WI38 (cell line): Measurements from ENCODE around the gene PCIF1.

Experiments
- H3K4me3 ChIP-seq: 2 replicates; pipeline ENCODE4 v1.5.1; 2011; ENCODE audit warnings: low read depth, mild to moderate bottlenecking, control low read depth, low read length
- CTCF ChIP-seq: IDR thresholded peaks from 2 replicates; pipeline ENCODE4 v1.5.1; 2012; ENCODE audit warnings: low read depth, mild to moderate bottlenecking, control low read depth, low read length

PCIF1 gene

GRCh38 chr20:45962031-45962755 lies 27.7 kb downstream of the PCIF1 start:
- TF ChIP-seq CTCF: no peak
- no peak overlapping the region for H3K4me3 ChIP-seq

DNA sequence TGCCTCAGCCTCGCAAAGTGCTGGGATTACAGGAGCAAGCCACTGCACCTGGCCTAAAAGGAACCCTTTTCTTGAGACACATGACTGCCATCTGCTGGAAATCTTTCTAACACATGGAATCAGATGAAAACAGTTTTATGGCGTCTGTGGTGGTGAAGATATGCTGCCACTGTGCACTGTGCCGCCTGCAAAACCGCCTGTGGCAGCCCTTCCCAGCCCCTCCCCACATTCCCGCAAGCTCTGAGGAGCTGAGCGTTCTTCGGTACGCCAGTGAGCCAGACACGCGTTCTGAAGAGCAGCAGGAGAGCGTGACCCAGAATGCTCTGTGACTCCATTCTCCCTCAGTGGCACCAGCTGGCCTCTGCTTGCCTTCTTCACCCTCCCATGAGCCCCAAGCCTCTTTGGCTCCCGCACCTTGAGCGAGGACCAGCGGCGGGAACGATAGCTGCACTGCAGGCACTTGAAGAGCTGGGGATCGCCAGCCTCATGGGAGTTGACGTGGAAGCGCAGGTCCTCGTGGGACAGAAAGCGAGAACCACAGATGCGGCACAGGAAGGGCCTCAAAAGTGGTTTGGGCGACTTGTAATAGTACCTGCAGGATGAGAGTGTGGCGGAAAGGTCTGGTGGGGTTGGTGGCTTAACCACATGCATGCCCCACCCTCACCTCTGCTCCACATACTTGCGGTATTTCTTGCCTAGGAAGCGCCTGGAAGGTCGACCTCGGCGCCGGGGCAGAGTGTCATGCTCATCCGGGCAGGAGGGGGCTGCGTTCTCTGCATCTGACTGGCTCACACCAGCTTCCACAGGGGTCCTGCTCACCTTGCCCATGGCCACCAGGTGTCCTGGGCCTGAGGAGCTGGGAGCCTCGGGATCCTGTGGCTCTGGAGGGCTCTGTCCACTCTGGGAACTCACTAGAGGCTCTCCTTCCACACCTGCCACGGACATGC lies 28.8 kb downstream of the PCIF1 start:
- TF ChIP-seq CTCF: no peak
- H3K4me3 ChIP-seq: no peak overlapping the region

GRCh38 chr20:45964006-45964400 lies 29.5 kb downstream of the PCIF1 start:
- H3K4me3 ChIP-seq: no peak overlapping the region

GRCh38 chr20:45965169-45966002 lies 30.9 kb downstream of the PCIF1 start:
- H3K4me3 ChIP-seq: no peak overlapping the region
- no peak for TF ChIP-seq CTCF

More at GRCh38 chr20:45964006-45964400, 29.5 kb downstream of the PCIF1 start:
- no peak for TF ChIP-seq CTCF

DNA sequence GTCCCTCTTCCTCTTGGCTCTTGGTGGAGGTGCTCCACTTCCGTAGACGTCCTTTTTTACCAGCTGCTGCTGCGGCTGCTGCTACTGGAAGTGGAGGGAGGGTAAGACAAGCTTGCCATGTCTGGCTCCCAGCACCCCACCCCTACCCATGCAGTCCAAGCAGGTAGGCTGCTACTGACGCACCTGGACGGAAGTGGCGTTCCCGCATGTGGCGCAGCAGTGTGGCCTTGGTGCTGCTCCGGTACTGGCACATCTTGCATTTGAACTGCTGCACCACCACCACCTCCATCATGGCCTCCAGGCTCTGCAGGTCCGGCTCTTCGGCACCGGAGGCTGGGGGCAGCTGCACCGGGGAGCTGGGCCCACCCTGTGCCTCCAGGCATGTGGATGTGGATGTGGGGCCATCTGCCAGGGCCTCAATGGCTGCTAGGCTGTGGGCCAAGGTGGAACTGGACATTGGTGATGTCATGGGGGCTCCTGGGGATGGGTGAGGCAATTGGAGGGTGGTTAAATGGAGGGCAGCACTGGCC lies 33.1 kb downstream of the PCIF1 start:
- no peak for TF ChIP-seq CTCF
- H3K4me3 ChIP-seq: no peak overlapping the region

GRCh38 chr20:45968081-45968671 lies 33.7 kb downstream of the PCIF1 start:
- H3K4me3 ChIP-seq: no peak overlapping the region
- TF ChIP-seq CTCF: no peak
